ENCODE data around the gene TMEM272.

- no peak for TF ChIP-seq CTCF (IDR thresholded peaks at IDR 0.05; ENCODE audit: borderline replicate concordance, extremely low read depth, low read length, poor library complexity, severe bottlenecking)
- no peak for TF ChIP-seq EZH2 (IDR thresholded peaks at IDR 0.05; ENCODE audit: borderline replicate concordance, low read depth, low read length, severe bottlenecking)
Observed at GRCh38 chr13:51883226-51883600, 38.2 kb upstream of the TMEM272 start.
